NCI-H226 (cell line): Measurements from ENCODE around the gene NR1H2.
A peak's percentile ranks its signal among the peaks of the same experiment; 100 is the strongest.

Experiments used
- DNase-seq: peaks from one replicate; pipeline ENCODE4 v3.0.0-alpha.2; 2015

The NR1H2 gene

DNA sequence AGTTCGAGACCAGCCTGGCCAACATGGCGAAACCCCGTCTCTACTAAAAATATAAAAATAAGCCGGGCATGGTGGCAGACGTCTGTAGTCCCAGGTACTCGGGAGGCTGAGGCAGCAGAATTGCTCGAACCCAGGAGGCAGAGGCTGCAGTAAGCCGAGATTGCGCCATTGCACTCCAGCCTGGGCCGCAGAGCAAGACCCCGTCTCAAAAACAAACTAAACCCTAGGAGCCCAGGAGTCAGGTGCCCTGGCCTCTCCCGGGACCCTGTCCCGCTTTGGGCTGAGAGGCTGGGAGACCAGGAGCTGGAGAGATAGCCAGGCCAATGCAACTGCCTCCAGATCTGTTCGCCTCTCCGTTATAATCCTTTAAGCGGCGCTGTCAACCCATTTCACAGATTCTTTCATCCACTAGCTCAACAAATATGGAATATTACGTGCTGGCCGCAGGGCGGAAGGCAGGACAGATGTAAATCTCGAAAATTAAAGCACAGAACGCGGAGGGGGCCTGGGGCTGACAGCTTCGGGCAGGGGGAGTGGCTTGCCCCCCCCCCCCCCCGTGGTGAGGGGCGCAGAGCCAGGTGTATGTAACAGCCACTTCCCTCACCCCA is 51.2 kb downstream of the NR1H2 start:
- no peak for DNase-seq

DNA sequence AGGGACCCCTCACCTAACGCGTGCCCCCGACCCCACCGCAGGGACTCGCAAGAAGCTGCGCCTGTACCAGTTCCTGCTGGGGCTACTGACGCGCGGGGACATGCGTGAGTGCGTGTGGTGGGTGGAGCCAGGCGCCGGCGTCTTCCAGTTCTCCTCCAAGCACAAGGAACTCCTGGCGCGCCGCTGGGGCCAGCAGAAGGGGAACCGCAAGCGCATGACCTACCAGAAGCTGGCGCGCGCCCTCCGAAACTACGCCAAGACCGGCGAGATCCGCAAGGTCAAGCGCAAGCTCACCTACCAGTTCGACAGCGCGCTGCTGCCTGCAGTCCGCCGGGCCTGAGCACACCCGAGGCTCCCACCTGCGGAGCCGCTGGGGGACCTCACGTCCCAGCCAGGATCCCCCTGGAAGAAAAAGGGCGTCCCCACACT is 51.8 kb downstream of the NR1H2 start:
- DNase-seq: no peak

DNA sequence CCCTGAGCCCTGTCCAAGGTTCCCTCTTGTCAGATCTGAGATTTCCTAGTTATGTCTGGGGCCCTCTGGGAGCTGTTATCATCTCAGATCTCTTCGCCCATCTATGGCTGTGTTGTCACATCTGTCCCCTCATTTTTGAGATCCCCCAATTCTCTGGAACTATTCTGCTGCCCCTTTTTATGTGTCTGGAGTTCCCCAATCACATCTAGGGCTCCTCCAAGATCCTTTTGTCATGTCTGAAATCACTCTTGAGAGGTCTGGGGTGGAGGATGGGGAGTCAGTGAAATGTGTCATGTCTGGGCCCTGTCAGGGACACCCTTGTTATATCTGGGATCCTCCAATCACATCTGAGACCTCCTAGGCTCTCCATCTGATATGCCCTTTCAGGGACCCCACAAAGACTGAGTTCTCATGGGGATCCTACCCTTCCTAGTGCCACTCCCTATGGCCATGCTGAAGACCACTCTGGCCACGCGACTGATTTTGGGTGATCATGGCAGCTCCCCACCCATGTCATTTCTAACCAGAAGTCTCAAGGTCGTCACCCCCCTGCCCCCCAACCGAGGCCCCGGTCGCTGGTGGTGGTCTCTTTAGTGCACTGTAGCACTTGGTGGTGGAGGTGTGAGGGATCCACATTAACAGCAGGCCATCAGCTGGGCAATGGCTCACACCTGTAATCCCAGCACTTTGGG is 52.7 kb downstream of the NR1H2 start:
- no peak for DNase-seq

DNA sequence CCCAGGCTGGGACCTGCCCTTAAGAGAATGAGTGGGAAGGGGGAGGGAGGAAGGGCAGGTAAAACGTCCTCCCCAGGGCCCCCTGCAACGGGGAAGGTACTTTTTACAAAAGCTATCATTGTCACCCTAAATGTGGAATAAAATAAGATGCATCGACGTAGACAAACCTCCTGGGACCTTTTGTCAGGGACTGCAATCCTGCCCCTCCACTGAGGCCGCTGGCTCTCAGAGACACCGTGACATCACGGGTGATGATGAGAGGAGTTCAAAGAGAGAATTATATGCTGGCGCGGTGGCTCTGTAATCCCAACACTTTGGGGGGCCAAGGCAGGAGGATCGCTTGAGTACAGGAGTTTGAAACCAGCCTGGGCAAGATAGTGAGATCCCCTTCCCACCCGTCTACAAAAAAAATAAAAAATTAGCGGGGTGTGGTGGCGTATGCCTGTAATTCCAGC is 54.7 kb downstream of the NR1H2 start:
- DNase-seq: no peak

DNA sequence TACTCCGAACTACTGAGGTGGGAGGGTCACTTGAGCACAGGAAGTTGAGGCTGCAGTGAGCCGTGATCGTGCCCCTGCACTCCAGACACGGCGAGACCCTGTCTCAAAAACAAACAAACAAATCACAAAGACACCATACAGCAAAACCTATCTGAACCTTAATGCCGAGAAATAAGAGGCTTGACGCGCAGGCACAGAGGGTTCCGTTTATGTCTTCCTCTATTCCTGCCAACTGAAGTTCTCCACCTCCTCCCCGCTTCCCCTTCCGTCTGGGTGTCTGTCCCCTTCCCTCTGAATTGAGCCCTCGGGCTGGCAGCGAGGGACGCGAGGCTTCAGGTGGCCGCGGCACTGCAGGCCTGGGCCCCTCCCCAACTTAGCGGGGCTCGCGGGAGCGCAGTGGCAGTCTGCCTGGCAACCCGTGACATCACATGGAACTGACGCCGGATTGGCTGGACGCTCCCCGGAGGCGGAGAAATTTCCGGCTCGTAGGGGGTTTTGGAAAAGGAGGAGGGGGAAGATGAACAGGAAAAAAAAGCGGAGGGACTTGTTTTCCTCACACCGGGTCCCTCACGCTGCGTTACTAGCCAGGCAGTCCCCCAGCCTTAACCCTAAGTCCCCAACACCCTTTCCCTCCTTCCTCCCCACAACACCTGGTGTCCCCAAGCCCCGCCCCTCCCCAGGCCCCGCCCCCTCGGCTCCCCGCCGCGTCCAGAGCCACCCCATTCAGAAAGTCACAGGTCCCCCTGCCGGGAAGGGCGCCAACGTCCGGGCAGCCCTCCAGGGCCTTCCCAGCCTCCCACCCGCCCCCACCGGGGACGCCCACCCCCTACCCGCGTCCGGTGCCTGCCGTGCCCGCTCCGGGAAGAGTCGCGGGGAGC is 55.3 kb downstream of the NR1H2 start:
- DNase-seq: peak; percentile 40

DNA sequence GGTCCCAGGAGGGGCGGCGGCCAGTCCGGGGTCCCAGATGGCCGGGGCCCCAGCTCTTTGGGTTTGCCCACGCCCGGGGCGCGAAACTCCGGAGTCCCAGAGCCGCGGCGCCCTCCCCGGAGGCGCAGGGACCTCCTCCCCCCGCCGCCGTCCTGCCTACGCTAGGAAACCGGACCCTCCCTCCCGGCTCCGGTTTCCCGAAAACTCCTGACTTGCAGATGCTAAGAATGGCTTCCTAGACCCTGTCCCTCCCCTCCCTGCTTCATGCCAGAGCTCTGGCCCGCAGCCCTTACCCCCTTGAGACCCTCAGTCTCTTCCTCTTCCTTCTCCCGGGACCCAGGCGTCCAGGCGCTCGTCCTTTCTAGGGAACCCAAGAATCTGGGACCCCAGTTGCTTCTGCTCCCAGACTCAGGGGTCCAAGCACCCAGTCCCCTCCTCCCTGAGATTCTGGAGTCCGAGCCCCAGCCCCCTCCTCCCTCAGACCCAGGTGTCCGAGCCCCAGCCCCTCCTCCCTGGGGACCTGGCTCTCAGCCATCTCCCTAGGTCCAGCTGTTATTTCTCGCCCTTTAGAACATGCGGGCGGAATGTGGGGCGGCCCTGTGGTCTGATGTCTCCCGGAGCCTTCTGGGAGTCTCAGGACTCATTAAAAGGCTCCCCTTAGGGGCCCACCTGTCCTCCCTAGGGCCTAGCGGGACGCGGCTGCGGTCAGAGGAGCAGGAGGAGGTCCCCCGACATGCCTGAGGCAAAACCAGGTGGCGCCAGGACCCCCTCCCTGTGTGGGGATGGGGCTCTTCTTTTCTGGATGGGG is 56.2 kb downstream of the NR1H2 start, which contains the start of gene MYBPC2:
Gene MYBPC2 (plus strand): TSS at position 672 of the 808 bp plus-strand sequence. CDS start 62 bp downstream, at position 734.
- no peak for DNase-seq
